NCI-H2196 treated with DMSO at 0.1 percent for 48 hours (cell line): ENCODE results near the gene IQGAP2.
"Not testable (repeated sequence)": the region's sequence is repeated elsewhere in the genome, so short reads cannot be mapped to it uniquely, and the experiment has no call there.

Experiments
- DNase-seq: peaks from one replicate; lab custom pipeline; 2025; ENCODE audit not compliant: unreplicated experiment; lab: John Stamatoyannopoulos, UW

Gene IQGAP2

DNA sequence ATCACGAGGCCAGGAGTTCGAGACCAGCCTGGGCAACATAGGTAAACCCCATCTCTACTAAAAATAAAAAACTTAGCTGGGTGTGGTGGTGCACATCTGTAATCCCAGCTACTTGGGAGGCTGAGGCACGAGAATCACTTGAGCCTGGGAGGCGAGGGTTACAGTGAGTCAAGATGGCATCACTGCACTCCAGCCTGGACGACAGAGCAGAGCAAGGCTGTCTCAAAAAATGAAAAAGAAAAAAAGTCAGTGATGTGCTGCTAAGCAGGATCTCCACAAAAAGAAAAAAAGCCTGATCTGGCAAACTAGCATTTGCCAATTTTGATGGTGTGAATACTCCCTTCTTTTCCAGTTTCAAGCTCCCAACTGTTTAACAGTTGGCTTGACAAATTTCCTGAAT lies 334.8 kb downstream of the IQGAP2 start:
- DNase-seq: no peak

DNA sequence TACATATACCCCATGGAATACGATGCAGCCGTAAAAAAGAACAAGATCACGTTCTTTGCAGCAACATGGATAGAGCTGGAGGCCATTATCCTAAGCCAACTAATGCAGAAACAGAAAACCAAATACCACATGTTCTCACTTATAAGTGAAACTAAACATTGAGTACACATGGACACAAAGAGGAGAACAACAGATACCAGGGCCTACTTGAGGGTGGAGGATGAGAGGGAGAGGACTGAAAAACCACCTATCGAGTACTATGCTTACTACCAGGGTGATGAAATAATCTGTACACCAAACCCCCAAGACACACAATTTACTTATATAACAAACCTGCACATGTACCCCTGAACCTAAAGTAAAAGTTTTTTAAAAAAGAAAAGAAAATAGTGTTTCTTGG lies 338.4 kb downstream of the IQGAP2 start:
- DNase-seq: not testable (repeated sequence)

- DNase-seq: no peak
These were observed 339.5 kb downstream of the IQGAP2 start for GRCh38 chr5:76742583-76742982.

GRCh38 chr5:76744632-76745031 lies 341.5 kb downstream of the IQGAP2 start:
- no peak for DNase-seq

- DNase-seq: no peak
These were observed 342.6 kb downstream of the IQGAP2 start for GRCh38 chr5:76745670-76746069.

- no peak for DNase-seq
These were observed 343.6 kb downstream of the IQGAP2 start for GRCh38 chr5:76746677-76747076.

DNA sequence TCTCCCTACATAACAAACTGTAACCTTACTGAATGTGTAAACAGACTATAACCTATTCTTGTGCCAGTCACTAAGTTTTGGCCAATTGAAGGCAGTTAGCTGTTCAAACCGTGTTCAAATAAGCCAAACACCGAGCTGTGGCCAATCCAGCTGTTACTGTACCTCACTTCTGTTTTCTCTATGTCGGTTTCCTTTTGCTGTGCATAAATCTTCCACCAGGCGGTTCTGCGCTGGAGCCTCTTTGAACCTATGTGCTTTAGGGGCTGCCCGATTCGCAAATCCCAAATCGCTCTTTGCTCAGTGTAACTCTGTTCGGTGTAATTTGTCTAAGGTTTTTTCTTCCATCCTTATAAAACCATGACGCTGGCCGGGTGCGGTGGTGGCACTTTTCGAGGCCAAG lies 344.6 kb downstream of the IQGAP2 start:
- DNase-seq: no peak

GRCh38 chr5:76751291-76751690 lies 348.2 kb downstream of the IQGAP2 start:
- DNase-seq: no peak

DNA sequence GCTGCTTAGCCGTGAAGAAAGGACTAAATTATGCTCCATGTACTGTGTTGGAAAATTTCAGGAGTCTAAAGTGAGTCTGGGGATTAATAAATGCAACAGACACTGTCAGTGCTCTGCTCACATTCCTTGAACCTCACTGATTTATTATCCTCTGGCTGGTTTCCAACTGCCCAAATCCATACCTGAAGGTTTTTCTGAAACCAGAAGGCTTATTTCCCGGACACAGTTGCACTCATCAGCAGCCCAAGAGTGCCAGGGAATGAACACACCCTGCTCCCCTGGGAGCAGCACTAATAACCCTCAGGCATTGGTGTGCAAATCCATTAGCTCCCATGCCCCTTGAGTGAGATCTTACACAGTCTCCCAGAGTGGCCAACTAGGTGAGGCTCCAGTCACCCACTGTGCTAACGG lies 351.6 kb downstream of the IQGAP2 start:
- DNase-seq: no peak

DNA sequence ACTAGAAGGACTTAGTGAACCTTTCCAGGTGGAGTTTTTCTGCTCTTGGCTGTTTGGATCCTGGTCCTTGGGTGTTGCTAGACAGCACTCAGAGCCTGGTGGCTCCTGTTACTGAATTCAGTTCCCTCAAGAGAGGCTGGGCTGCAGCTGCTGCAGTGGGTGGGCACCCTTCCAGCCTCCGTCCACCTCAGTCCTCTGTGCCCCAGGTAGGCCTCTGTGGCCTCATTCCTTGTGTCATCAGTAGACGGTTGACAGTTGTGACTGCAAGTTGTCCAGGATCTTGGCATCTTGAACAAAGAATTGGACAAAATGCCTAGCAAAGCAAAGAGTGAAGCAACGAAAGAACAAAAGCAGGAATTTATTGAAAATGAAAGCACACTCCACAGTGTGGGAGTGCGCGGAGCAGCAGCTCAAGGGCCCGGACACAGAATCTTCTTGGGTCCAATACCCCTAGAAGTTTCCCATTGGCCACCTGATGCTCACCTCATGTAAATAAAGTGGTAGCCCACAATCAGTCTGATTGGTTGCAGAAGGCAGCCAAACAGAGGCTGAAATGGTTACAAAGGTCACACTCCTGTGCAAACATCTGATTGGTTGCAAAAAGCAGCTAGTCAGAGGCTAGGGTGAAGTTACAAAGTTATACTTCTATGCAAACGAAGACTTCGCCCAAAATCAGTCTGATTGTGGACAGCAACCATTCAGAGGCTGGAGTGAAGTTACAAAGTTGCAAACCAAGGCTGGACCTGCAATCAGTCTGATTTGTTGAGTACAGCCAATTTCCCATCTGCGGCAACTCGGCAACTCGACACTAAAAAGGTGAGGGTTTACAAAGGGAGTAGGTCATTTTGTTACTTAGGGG lies 352.9 kb downstream of the IQGAP2 start:
- DNase-seq: no peak

DNA sequence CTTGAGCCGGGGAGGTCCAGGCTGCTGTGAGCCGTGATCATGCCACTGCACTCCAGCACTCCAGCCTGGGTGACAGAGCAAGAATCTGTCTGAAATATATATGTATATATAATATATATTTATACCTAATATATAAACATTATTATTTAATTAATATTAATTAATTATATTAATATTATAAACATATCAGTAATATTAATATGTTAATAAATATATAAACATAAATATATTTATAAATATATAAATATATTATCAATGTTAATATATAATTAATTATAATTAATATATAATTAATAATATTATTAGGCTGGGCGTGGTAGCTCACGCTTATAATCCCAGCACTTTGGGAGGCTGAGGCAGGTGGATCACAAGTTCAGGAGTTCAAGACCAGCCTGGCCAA lies 354.0 kb downstream of the IQGAP2 start:
- no peak for DNase-seq
